ENCODE measurements around the gene HJV.

GRCh38 chr1:145972580-145972979 is 49.0 kb downstream of the HJV start:
- no peak for TF ChIP-seq REST (IDR thresholded peaks at IDR 0.05; ENCODE audit: insufficient read depth in 1 of 2, low read depth in 2 of 2, low read length in 1 of 2)
- no peak for TF ChIP-seq CTCF (IDR thresholded peaks at IDR 0.05)
- no peak for TF ChIP-seq POLR2AphosphoS5 (IDR thresholded peaks at IDR 0.05; ENCODE audit: low read depth, low read length)
- TF ChIP-seq SIN3A (IDR thresholded peaks at IDR 0.05; ENCODE audit: borderline replicate concordance, insufficient read depth, low read depth, low read length) = no peak

All from Panc1 (cell line).